NCI-H2196 (cell line): ENCODE measurements around the gene PRKCE.
A peak's percentile ranks its signal among the peaks of the same experiment; 100 is the strongest.

Experiments used
- DNase-seq: peaks from one replicate; lab custom pipeline; 2025; ENCODE audit not compliant: unreplicated experiment; lab: John Stamatoyannopoulos, UW

Gene PRKCE

GRCh38 chr2:46003903-46004473 is 352.5 kb downstream of the PRKCE start:
- DNase-seq, result no peak

- DNase-seq, result no peak
These were observed 355.1 kb downstream of the PRKCE start for GRCh38 chr2:46006473-46007025.

GRCh38 chr2:46007412-46007811 is 355.9 kb downstream of the PRKCE start:
- no peak for DNase-seq

GRCh38 chr2:46008091-46008870 is 356.8 kb downstream of the PRKCE start:
- no peak for DNase-seq

- DNase-seq, result no peak
These were observed 357.8 kb downstream of the PRKCE start for GRCh38 chr2:46009315-46009714.

GRCh38 chr2:46009772-46010171 is 358.3 kb downstream of the PRKCE start:
- DNase-seq, result no peak

- DNase-seq, result no peak
These were observed 358.9 kb downstream of the PRKCE start for GRCh38 chr2:46010223-46010924.

GRCh38 chr2:46010925-46011490 is 359.5 kb downstream of the PRKCE start:
- DNase-seq, result peak; percentile 35

GRCh38 chr2:46012618-46013240 is 361.3 kb downstream of the PRKCE start:
- DNase-seq, result no peak

- no peak for DNase-seq
These were observed 362.3 kb downstream of the PRKCE start for GRCh38 chr2:46013726-46014125.

- no peak for DNase-seq
These were observed 363.6 kb downstream of the PRKCE start for GRCh38 chr2:46014911-46015654.

GRCh38 chr2:46015671-46016070 is 364.2 kb downstream of the PRKCE start:
- no peak for DNase-seq

- DNase-seq, result no peak
These were observed 364.6 kb downstream of the PRKCE start for GRCh38 chr2:46016091-46016490.

- no peak for DNase-seq
These were observed 367.5 kb downstream of the PRKCE start for GRCh38 chr2:46018773-46019591.

GRCh38 chr2:46020416-46020815 is 368.9 kb downstream of the PRKCE start:
- DNase-seq, result no peak

GRCh38 chr2:46023165-46023854 is 371.8 kb downstream of the PRKCE start:
- DNase-seq, result no peak

GRCh38 chr2:46024146-46024779 is 372.8 kb downstream of the PRKCE start:
- no peak for DNase-seq

GRCh38 chr2:46025081-46025480 is 373.6 kb downstream of the PRKCE start:
- DNase-seq, result no peak
